ENCODE measurements around the gene CERKL. TPM values are rescaled to one million over a fixed set of nuclear protein-coding genes. Genes with fewer than 3 reads are reported as not detected.

The CERKL gene
- total RNA-seq, 2 experiments from 2014 or later: not detected

- Histone ChIP-seq H3K36me3 (ENCODE audit: insufficient read depth, low read length) (no peaks in the 10 kb centered on the region), H3K4me2 (ENCODE audit: low read length) (no peak overlapping the region), H4K20me1 (ENCODE audit: insufficient read depth, low read length) (no peaks in the 10 kb centered on the region), H3K9me2 (ENCODE audit: insufficient read depth, low read length) (no peaks in the 10 kb centered on the region), H3K4me1 (ENCODE audit: insufficient read depth, low read length, poor library complexity, severe bottlenecking) (no peaks in the 10 kb centered on the region), H3K9me3 (ENCODE audit: low read length) (no peaks in the 10 kb centered on the region), H3K27ac (ENCODE audit: low read depth, low read length, poor library complexity, severe bottlenecking) (no peak overlapping the region), H2AFZ (ENCODE audit: low read length) (no peak overlapping the region), H3K4me3 (ENCODE audit: low read depth, low read length, poor library complexity, severe bottlenecking) (no peak overlapping the region), H3K79me2 (ENCODE audit: insufficient read depth, low read depth, low read length) (no peaks in the 10 kb centered on the region)
- CTCF ChIA-PET (ENCODE audit: unreplicated experiment): no interaction called here
- POLR2A ChIA-PET: interaction anchor here (0.5 kb wide), 1 partner anchor 114 kb away, joined by 3 read pairs; no protein-coding TSS in a partner anchor
- intact Hi-C loops (cut with micrococcal nuclease; ENCODE audit: unreplicated experiment): no loop called here
- DNase-seq (ENCODE audit: low spot score): no peak
- no TSS peak for BruUV-seq (replicated peaks)
- TF ChIP-seq CTCF (conservative IDR thresholded peaks at IDR 0.05; ENCODE audit: low read length) (no peak), EZH2phosphoT487 (IDR thresholded peaks at IDR 0.05; ENCODE audit: borderline replicate concordance, low read depth, low read length) (no peak)
Observed at GRCh38 chr2:181697571-181697970, 40.7 kb upstream of the CERKL start.

GRCh38 chr2:181697126-181697525 lies 40.2 kb upstream of the CERKL start:
- POLR2A ChIA-PET: interaction anchor here (0.5 kb wide), 1 partner anchor 113 kb away, joined by 3 read pairs; no protein-coding TSS in a partner anchor
- intact Hi-C loops (cut with micrococcal nuclease; ENCODE audit: unreplicated experiment): no loop called here
- no peaks in the 10 kb centered on the region for H3K9me2 ChIP-seq (ENCODE audit: insufficient read depth, low read length)
- no peaks in the 10 kb centered on the region for H3K36me3 ChIP-seq (ENCODE audit: insufficient read depth, low read length)
- CTCF ChIA-PET (ENCODE audit: unreplicated experiment): no interaction called here
- no peaks in the 10 kb centered on the region for H4K20me1 ChIP-seq (ENCODE audit: insufficient read depth, low read length)
- no peaks in the 10 kb centered on the region for H3K4me1 ChIP-seq (ENCODE audit: insufficient read depth, low read length, poor library complexity, severe bottlenecking)
- no peak overlapping the region for H3K4me3 ChIP-seq (ENCODE audit: low read depth, low read length, poor library complexity, severe bottlenecking)
- H3K27ac ChIP-seq (ENCODE audit: low read depth, low read length, poor library complexity, severe bottlenecking): no peak overlapping the region
- no TSS peak for BruUV-seq (replicated peaks)
- TF ChIP-seq EZH2phosphoT487 (IDR thresholded peaks at IDR 0.05; ENCODE audit: borderline replicate concordance, low read depth, low read length) (no peak), CTCF (conservative IDR thresholded peaks at IDR 0.05; ENCODE audit: low read length) (no peak)
- H3K9me3 ChIP-seq (ENCODE audit: low read length): no peaks in the 10 kb centered on the region
- H3K4me2 ChIP-seq (ENCODE audit: low read length): no peak overlapping the region
- no peak for DNase-seq (ENCODE audit: low spot score)
- H3K79me2 ChIP-seq (ENCODE audit: insufficient read depth, low read depth, low read length): no peaks in the 10 kb centered on the region
- no peak overlapping the region for H2AFZ ChIP-seq (ENCODE audit: low read length)

GRCh38 chr2:181694271-181694670 lies 37.4 kb upstream of the CERKL start:
- TF ChIP-seq CTCF (conservative IDR thresholded peaks at IDR 0.05; ENCODE audit: low read length): no peak
- TF ChIP-seq EZH2phosphoT487 (IDR thresholded peaks at IDR 0.05; ENCODE audit: borderline replicate concordance, low read depth, low read length): no peak
- no TSS peak for BruUV-seq (replicated peaks)
- Histone ChIP-seq H3K4me1 (ENCODE audit: insufficient read depth, low read length, poor library complexity, severe bottlenecking) (no peaks in the 10 kb centered on the region), H3K4me3 (ENCODE audit: low read depth, low read length, poor library complexity, severe bottlenecking) (no peak overlapping the region), H4K20me1 (ENCODE audit: insufficient read depth, low read length) (no peaks in the 10 kb centered on the region), H3K4me2 (ENCODE audit: low read length) (no peak overlapping the region), H3K79me2 (ENCODE audit: insufficient read depth, low read depth, low read length) (no peaks in the 10 kb centered on the region), H3K27ac (ENCODE audit: low read depth, low read length, poor library complexity, severe bottlenecking) (no peak overlapping the region), H3K36me3 (ENCODE audit: insufficient read depth, low read length) (no peaks in the 10 kb centered on the region), H3K9me2 (ENCODE audit: insufficient read depth, low read length) (no peaks in the 10 kb centered on the region), H3K9me3 (ENCODE audit: low read length) (no peaks in the 10 kb centered on the region), H2AFZ (ENCODE audit: low read length) (no peak overlapping the region)
- CTCF ChIA-PET (ENCODE audit: unreplicated experiment): no interaction called here
- no peak for DNase-seq (ENCODE audit: low spot score)
- POLR2A ChIA-PET: no interaction called here
- intact Hi-C loops (cut with micrococcal nuclease; ENCODE audit: unreplicated experiment): no loop called here
